NCI-H2227 (cell line): ENCODE data around the gene CDH12.
"Not testable (repeated sequence)": the region's sequence is repeated elsewhere in the genome, so short reads cannot be mapped to it uniquely, and the experiment has no call there.

Experiments
- DNase-seq: peaks from one replicate; lab custom pipeline; 2025; ENCODE audit not compliant: unreplicated experiment; lab: John Stamatoyannopoulos, UW

Gene CDH12

DNA sequence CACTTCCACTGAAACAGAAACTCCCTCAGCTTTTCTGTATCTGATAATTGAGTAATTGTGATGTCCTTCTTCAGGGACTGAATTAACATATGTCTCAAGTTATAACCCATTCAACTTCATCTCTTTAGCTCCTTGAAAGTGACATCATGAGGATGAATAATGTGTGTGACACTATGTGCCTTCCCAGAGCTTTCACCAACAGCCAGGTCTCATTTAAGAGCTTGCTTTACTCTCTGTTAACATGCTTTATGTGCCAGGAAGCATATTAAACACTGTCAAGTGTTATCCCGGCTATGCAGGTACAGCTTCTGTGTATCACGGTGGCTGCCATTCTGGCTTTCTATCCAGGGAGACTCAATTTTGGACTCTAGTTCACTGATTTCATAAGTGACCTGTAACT is 799.9 kb downstream of the CDH12 start:
- DNase-seq = peak; percentile 33

DNA sequence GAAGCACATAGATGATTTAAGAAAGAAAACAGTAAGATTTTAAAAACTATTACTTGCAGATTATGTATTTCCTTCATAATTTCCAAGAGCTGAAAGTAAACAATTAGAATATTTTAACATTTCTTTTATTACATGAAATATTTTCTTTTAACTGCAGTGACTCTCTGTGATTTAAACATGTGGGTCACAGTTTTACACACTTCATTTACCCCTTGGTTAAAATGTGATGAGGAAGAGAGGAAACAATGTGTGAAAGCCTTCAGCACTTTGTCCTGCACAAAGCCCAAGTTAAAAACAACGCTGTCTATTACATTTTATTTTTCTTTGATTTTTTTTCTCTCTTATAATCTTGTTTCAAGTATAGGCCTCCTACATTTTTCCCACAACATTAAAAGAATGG is 801.3 kb downstream of the CDH12 start:
- no peak for DNase-seq

DNA sequence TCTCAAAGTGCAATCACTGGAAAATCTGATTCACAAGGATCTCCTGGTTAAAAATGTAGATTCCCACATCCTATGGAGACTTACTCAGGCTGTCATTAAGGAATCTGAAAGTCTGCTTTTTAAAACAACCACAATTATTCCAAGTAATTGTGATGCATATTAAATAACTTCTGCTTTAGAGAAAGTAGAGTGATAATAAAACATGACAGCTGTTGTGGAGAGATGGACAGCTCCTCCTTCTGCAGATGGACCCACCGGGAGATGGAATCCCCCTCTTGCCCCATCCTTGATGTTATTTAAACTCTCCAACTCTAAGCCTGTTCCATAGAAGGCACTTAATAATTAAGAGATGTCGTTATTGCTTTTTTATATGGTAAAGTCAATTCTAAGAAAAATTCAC is 802.2 kb downstream of the CDH12 start:
- DNase-seq = no peak

DNA sequence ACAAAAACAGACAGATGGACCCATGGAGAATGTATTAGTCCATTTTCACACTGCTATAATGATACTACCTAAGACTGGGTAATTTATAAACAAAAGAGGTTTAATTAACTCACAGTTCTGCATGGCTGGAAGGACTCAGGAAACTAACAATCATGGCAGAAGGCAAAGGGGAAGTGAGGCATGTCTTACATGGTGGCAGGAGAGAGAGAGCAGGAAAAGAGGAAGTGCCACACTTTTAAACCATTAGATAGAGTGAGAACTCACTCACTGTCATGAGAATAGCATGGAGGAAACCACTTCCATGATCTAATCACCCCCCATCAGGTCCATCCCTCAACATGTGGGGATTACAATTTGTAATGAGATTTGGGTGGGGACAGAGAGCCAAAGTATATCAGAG is 808.9 kb downstream of the CDH12 start:
- no peak for DNase-seq

DNA sequence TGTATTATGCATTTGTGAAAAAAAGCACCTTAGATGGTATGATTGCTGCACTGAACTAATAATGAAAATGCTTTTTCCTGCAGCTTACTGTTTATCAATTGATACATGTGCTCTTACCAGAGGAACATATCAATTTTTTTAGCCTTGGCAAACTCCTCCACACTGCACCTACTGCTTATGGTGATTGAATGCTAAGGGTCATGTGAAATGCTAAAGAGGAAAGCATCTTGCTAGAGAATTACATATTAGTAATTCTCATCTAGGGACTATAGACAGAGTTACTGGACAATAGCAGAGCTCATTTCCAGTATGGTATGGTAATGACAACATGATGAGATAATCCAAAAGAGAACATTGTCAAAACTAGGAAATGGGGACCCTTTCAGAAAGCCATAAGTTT is 817.1 kb downstream of the CDH12 start:
- DNase-seq = no peak

DNA sequence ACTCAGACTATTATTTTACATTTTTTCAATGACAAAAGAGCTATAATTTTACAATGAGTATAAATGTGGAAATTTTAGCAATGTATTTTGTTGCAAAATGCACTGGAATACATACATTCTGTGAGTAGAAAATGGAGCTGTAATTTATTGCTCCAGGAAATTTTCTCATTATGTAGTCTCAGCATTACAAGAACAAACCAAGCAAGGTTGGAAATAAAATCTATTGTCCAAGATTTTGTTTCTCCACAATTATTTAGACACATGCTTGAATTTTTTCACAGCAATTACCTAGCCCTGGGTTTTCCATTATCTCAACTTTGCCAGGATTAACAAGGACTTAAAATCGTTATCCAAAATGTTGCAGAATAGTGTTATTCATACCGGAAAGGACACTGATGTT is 820.1 kb downstream of the CDH12 start:
- no peak for DNase-seq

DNA sequence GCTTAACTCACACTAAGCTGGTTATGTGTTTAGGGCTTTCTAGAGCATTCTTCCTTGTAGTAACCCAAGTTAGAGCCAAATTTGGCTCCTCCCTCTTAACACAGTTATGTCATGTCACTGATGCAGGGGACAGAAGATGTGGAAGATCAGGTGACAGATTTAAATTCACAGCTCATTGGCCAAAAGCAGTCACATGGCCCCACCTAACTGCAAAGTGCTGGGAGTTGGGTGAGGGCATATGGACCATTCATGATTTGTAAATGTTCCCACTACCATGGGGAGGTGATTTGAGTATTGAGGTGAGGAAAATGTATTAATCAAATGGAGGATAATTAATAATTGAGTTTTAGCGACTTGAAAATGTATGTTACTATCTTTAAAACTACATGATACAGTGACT is 829.4 kb downstream of the CDH12 start:
- no peak for DNase-seq

DNA sequence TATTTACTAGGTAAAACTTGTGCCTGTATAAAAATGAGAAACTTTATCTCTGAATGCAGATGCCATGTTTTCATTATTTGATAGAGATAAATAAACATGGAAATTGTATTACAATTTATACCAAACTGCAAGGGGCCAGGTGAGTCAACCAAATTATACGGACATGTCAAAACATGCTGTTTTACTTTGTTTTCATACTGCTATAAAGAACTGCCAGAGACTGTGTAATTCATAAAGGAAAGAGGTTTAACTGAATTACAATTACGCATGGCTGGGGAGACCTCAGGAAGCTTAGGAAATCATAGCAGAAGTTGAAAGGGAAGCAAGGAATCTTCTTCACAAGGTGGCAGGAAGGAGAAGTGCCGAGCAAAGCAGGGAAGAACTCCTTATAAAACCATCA is 840.3 kb downstream of the CDH12 start:
- not testable (repeated sequence) for DNase-seq

DNA sequence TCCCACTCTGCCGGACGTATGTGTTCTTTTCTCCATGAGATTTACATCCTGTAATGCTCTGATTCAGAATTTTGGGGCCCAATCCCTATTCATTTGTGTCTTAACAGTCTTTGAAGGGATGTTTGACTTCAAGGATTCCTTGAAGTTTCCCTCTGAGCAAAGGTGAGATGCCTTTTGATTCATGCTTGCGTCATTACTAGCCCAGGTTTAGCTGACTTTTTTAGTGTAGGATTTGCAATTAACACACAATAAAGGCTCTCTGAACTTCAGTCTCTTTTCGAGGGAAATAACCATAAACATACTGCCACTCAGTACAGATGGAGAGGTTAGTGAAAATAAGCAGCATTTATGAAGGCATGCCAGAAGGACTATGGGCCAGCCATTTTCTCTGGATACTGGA is 842.3 kb downstream of the CDH12 start:
- not testable (repeated sequence) for DNase-seq

DNA sequence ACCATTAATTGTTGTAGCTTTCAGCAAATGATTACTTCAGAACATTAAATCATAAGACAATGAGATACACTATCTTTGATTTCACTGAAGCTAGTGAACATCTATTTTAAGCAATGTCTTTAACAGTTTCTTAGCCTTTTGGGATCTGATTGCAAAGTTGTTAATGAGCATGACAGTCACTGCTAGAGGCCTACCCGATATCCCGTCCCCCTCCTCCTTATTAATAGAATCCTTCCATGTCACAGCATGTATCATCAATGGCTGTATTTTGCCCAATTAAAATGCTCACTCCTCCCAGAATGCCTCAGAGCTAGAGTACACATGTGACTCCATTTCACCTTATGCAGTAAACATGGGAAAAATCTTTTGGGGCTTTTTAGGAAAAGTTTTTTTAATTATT is 852.0 kb downstream of the CDH12 start:
- not testable (repeated sequence) for DNase-seq

DNA sequence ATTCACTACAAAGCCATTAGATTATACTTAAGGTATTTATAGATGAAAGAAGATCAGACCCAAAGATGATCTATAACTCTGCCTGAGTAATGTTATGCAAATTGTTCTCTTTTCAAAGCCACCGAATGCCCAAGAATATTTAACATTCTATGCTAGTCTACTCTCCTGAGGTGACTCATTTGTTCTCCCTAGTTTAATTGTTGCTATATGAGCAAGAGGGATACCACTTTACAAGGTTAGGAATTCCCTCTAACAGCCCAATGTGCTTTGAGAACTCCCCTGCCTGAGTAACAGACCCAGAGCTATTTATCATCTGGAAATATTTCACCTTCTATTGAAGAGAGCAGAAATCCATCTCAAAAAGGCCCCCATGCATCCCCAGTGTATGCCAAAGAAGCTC is 867.3 kb downstream of the CDH12 start:
- not testable (repeated sequence) for DNase-seq

DNA sequence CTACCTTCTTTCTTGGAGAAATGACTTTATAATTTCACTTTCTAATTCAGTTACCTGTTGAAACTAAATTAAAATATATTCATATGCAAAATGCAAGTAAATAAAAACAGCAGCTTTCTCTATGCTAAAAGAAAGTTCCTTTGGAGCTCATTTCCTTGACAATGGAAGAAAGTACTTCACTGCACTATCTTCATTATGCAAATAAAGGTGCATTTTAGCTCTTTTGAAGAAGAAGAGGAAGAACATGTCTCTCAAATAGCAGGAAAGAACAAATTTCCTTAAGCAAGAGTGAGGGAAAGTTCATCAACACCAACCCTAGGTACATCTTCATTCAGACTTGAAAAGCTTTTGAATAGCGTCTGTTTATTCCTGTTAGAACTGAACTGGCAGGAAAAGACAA is 901.6 kb downstream of the CDH12 start:
- not testable (repeated sequence) for DNase-seq

DNA sequence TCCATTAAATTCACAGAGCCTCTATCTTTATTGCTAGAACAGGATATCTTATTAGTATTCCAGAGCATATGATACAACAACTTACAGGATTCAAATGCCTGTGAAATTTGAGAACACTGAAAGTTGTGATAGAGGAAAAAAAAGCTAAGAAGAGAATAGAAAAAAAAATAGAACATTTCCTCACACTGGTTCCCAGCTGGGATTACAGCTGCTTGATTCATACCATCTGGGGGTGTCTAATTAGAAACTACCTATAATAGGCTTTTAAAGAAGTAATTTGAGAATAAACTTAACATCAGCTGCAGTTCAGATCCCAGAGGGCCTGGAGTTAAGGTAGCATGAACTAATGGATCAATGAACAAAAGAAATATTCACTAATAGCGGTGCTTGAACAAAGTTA is 922.0 kb downstream of the CDH12 start:
- no peak for DNase-seq

DNA sequence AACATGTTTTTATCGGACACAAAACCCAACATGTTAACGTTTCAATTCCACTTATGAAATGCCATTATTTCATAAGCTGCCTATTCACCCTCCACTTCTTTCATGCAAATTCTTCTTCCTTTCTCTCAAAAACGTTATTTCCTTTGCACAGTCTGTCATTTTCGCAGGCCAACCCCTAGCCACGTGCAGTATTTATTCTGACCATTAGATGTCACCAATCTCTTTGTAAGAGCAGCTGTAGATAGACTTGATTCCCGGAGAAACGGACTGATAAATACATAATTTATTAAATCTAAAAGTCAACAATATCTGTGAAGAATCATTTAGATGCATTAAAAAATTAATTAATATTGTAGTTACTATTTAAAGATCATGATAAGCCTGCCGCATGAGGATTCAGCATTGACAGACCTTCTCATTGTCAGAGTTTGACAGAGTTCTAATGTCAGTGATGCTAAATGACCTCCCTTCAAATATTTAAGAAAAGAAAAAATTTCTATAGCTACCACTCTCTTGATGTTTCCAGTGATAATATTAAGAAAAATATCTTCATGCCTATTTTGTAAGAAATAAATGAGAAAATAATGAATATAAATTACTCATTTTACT is 933.6 kb downstream of the CDH12 start:
- DNase-seq = peak; percentile 75

DNA sequence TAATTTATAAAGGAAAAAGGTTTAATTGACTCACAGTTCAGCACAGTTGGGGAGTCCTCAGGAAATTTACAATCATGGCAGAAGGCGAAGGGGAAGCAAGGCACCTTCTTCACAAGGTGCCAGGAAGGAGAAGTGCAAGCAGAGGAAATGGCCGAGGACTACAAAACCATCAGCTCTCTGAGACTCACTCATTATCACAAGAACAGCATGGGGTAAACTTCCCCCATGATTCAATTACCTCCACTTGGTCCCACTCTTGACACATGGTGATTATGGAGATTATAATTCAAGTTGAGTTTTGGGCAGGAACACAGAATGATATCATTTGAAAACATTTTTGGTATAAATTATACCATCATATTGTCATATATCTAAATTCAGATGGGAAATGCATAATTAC is 934.7 kb downstream of the CDH12 start:
- no peak for DNase-seq

DNA sequence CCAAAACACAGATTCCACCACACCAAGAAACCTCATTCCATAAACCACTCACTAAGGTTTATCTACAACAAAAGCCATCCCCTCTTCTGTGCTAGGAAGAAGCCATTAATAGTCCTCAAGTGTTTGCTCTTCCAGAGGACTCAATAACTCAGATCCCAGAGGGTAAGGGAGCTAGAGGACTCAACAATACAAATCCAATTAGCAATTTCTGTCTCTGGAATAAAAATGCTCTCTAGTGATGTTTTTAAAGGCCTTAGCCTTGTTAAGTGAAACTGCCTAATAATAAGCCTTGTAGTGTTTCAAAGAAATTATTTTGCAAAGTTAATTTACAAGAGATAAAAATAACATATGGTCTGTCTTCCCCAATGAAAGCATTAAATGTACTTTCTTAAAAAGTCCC is 942.4 kb downstream of the CDH12 start:
- DNase-seq = peak; percentile 54

DNA sequence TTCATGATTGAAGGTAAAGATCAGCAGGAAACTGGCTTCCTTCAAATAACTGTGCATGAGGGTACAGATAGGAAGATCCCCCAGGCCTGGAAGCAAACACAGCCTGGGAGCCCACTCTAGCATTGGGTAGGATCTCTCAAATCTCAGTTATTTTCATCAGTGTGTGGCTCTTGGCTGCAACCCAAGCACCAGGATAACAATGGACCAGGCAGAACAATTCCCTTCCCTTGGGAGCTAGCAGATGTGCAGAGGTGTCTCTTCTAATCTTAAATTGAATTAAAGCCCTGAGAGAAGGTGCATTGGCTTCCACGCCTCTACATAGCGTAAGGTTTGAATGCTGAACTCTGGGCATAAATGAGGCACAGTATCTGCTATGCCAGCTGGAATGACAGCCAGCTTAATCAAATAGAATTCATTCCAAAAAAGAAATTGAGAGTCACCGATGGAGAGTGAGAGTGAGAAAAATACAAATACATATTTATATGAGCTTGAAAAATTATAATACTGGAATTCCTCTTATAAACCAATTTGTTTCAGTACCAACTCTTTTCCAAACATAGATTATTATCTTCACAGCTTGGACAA is 957.3 kb downstream of the CDH12 start:
- DNase-seq = no peak

DNA sequence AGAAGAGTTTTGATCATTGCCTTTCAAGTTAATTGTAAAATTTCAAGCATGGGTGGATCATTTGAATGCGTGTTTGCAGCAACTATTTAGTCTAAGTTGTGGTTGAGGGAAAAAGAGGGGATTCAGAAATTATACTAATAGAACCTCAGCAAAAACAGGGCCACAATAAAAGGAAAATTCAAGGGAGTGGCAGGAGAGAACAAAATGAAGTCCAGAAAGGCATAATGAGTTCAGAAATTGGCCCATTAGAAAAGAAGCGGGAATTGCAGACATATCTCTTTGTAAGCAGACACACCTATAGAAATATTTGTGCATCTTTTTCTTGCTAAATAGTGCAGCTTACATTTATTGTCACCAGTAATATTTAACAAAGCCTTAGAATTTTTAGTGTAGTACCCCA is 960.0 kb downstream of the CDH12 start:
- DNase-seq = no peak

DNA sequence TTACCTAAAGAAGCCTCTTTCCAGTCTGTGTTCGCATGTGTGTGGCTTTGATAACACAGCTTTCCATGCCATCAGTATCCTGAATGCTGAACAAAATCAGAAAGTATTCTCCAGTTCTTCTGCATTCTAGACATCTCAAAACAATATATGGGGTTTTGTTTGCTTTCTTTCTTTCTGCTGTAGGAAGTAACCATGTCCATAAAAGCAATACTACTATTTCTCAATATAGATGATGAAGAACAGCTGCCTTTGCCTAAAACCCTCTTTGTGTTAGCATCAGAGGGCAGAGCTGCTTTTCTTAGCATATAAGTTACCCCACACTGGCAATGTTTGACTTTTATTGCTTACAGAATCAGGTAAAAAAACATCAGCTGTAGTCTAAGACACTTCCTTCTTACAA is 963.6 kb downstream of the CDH12 start:
- DNase-seq = no peak

DNA sequence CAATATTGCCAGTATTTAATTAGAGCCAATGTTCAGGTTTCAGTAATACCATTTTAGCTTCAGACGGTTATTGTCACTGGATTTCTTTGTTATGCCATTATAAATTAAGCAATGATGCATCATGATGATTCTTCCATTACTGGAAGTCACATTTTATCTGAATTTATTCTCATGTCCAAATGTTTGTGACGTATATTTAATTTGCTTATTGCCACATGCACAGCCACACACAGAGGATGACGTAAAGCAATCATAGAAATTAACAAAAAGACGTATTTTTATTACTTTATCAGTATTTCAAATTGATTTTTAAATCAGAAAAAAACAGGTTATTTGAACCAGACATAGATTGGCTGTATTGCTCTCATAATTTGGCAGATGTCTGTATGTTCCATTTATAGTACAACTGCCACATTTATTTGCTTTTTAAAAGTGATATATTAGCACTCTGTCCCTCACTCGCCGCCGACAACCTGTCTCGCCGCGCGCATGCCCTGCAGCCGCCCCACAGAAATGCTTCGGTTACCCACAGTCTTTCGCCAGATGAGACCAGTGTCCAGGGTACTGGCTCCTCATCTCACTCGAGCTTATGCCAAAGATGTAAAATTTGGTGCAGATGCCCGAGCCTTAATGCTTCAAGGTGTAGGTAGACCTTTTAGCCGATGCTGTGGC is 970.9 kb downstream of the CDH12 start:
- no peak for DNase-seq

DNA sequence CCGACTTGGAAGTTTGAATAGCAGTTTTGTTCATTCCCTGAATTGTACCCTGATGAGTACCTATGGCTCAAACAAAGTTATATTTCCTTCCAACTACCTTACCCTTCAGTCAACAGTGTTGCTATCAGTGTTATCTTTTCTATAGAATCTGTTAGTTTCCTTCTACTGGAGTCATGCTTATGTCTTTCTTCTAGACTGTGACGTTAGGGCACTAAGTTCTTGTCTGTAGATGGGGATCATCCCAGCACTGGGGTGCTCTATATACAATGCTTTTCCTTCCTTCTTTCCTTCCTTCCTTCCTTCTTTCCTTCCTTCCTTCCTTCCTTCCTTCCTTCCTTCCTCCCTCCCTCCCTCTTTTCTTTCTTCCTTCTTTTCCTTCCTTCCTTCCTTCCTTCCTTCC is 973.0 kb downstream of the CDH12 start:
- DNase-seq = no peak

DNA sequence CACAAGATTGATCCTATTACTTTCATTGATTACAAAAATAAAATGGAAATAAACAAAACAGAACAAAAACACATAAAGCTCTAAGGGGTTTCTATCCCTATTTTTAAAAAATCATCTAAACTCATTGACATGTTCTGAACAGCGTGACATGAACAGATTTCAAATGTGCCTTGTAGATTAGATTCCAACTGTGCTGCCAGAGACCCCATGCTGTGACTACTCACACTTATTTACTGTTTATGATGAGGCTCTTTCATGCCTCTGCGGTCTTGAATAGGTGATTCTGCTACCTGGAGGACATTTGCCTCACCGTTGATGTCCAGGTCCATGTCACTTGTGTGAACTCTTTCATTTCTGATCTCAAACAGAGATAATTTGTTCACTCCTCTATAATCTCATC is 990.2 kb downstream of the CDH12 start:
- peak; percentile 21 for DNase-seq

DNA sequence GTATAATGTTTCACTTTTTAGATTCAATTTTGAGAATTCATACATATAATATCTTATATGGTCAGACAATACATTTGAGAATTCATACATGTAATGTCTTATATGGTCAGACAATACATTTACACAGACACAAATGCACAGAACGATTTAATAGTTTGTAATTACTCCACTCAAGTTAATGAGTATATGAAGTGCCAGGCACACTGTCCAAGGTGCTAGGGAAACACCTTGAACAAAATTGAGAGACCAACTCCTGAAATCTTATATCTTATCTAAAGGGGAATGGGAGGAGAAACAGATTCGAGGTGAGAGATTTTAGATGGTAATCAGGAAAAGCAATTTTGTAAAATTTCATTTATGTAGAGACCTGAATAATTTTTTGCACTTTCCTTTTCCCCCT is 994.7 kb downstream of the CDH12 start:
- no peak for DNase-seq
